Lung (tissue), 12 donors: ENCODE results near the gene ARID1A. TPM values are rescaled to one million over a fixed set of nuclear protein-coding genes. Genes with fewer than 3 reads are reported as not detected.
A peak's percentile ranks its signal among the peaks of the same experiment; 100 is the strongest.

Source experiments
- ATAC-seq: fragments of 200-7000 bp; cut with Tn5 transposase; one replicate; pipeline ENCODE4 v1.9.1; 2020; ENCODE audit warnings: moderate number of reproducible peaks; ENCODE audit not compliant: insufficient read depth, low FRiP score
- DNase-seq, 3 donors: peaks; one replicate each; pipeline ENCODE4 v3.0.0-alpha.2; 2013 to 2017
- H3K27ac ChIP-seq, 2 donors: one replicate each; pipeline ENCODE4 v1.5.1; 2013; ENCODE audit warnings: mild to moderate bottlenecking in 2 of 2, moderate library complexity in 2 of 2, control low read depth in 1 of 2, inconsistent platforms in 1 of 2, low read depth in 1 of 2, low read length in 1 of 2
- H3K27me3 ChIP-seq, 3 donors: one replicate each; pipeline ENCODE4 v1.5.1; 2013; ENCODE audit warnings: low read length in 2 of 3; ENCODE audit not compliant: control insufficient read depth in 3 of 3, insufficient read depth in 3 of 3
- H3K36me3 ChIP-seq, 4 donors: one replicate each; pipeline ENCODE4 v1.5.1; 2013; ENCODE audit warnings: low read length in 4 of 4, mild to moderate bottlenecking in 1 of 4, moderate library complexity in 1 of 4; ENCODE audit not compliant: control insufficient read depth in 4 of 4, insufficient read depth in 4 of 4
- H3K4me1 ChIP-seq, 5 donors: one replicate each; pipeline ENCODE4 v1.5.1; 2013; ENCODE audit warnings: low read length in 5 of 5, mild to moderate bottlenecking in 2 of 5, moderate library complexity in 1 of 5; ENCODE audit not compliant: control insufficient read depth in 5 of 5, insufficient read depth in 5 of 5
- H3K4me3 ChIP-seq: one replicate; pipeline ENCODE4 v1.5.1; 2013; ENCODE audit warnings: mild to moderate bottlenecking, control low read depth, moderate library complexity
- H3K9ac ChIP-seq, 2 donors: one replicate each; pipeline ENCODE4 v1.5.1; 2013; ENCODE audit warnings: low read length in 2 of 2, control low read depth in 1 of 2; ENCODE audit not compliant: insufficient read depth in 1 of 2
- H3K9me3 ChIP-seq, 4 donors: one replicate each; pipeline ENCODE4 v1.5.1; 2013; ENCODE audit warnings: low read length in 3 of 4, mild to moderate bottlenecking in 1 of 4, moderate library complexity in 1 of 4; ENCODE audit not compliant: control insufficient read depth in 4 of 4, insufficient read depth in 3 of 4
- CTCF ChIP-seq: IDR thresholded peaks from 2 replicates; pipeline ENCODE4 v1.5.1; 2012; ENCODE audit warnings: mild to moderate bottlenecking; ENCODE audit errors: control extremely low read depth, extremely low read depth
- WGBS, 2 donors: extraction: QIAGEN DNeasy Blood & Tissue Kit; methylation state at CpG; one replicate each; pipeline ENCODE4 v1.1.7; 2013; 5-methylcytosine and 5-hydroxymethylcytosine counted together
- polyA plus RNA-seq, 2 donors: library from polyadenylated mRNA; stranded (reverse); fragments of 200-250 nt; gene quantifications; one replicate each; pipeline ENCODE4 v1.2.1, GENCODE V29; 2013
- total RNA-seq, 2 donors: library from RNA; depleted of rRNA in 1 of 2; stranded (reverse); fragments of >200 nt in 1 of 2; gene quantifications; one replicate each; pipeline ENCODE4 v1.2.1, GENCODE V29; 2014 to 2021
- donor health status: control.
- donor health status: control.
- donor health status: Bipolar disorder and iron deficiency.
- donor health status: healthy.
- donor health status: DM: yes; HTN: yes; CAD: no.

Gene ARID1A
- total and polyA plus RNA-seq, 4 donors = 16.1 to 119 (median 50.1) TPM

GRCh38 chr1:26694638-26695355 lies 1.0 kb upstream of the ARID1A start:
- ATAC-seq = no peak
- H3K9ac ChIP-seq = peak overlapping the region in 1 of 2 donors; percentile 87
- H3K4me3 ChIP-seq = peak overlapping the region; percentile 57
- H3K27me3 ChIP-seq = no peaks in the 10 kb centered on the region
- no peak for TF ChIP-seq CTCF
- H3K9me3 ChIP-seq = no peaks in the 10 kb centered on the region
- peak in 1 of 3 donors; percentile 37 for DNase-seq
- H3K36me3 ChIP-seq = peaks cover 0 to under 1% (median 0%) of the 10 kb centered on the region in 4 donors
- peak overlapping the region; percentile 83 to 99 for H3K27ac ChIP-seq
- peaks cover 3 to 38% (median 18%) of the 10 kb centered on the region in 5 donors for H3K4me1 ChIP-seq
- 5 to 7% methylated on average over 14 of the region's 14 CpGs for WGBS, 2 donors

- H3K9me3 ChIP-seq = no peaks in the 10 kb centered on the region
- H3K36me3 ChIP-seq = peaks cover 0 to 5% (median 0%) of the 10 kb centered on the region in 4 donors
- 0 to 1% methylated on average over 36 to 69 of the region's 72 CpGs for WGBS, 2 donors
- no peaks in the 10 kb centered on the region for H3K27me3 ChIP-seq
- peaks cover 3 to 49% (median 30%) of the 10 kb centered on the region in 5 donors for H3K4me1 ChIP-seq
- DNase-seq = no peak
- peak overlapping the region; percentile 95 to 99 for H3K27ac ChIP-seq
- H3K9ac ChIP-seq = peak overlapping the region in 1 of 2 donors; percentile 72
- H3K4me3 ChIP-seq = peak overlapping the region; percentile 86
- TF ChIP-seq CTCF = no peak
- ATAC-seq = no peak
Observed at GRCh38 chr1:26696119-26696653, 371 bp downstream of the ARID1A start.

GRCh38 chr1:26696654-26697430 lies 1.0 kb downstream of the ARID1A start:
- 0 to 1% methylated on average over 66 to 98 of the region's 98 CpGs for WGBS, 2 donors
- Histone ChIP-seq H3K4me1 (peaks cover 6 to 56% (median 36%) of the 10 kb centered on the region in 5 donors), H3K4me3 (peak overlapping the region; percentile 86), H3K9ac (peak overlapping the region in 1 of 2 donors; percentile 72), H3K27me3 (no peaks in the 10 kb centered on the region), H3K27ac (peak overlapping the region; percentile 95 to 99), H3K36me3 (peaks cover 0 to 5% (median 0%) of the 10 kb centered on the region in 4 donors), H3K9me3 (no peaks in the 10 kb centered on the region)
- no peak for TF ChIP-seq CTCF
- DNase-seq = peak in 2 of 3 donors; percentile 37 to 45
- ATAC-seq = no peak
